HCT116 (cell line): ENCODE measurements around the gene GLRX.

ENCODE experiments used
- CEBPB ChIP-seq: IDR thresholded peaks from 2 replicates; pipeline ENCODE4 v1.6.1; 2012; ENCODE audit warnings: low read depth
- EGR1 ChIP-seq: IDR thresholded peaks from 2 replicates; pipeline ENCODE4 v1.6.1; 2012; ENCODE audit warnings: low read depth
- ELF1 ChIP-seq: IDR thresholded peaks from 2 replicates; pipeline ENCODE4 v1.6.1; 2012; ENCODE audit warnings: low read depth, borderline replicate concordance
- EZH2 ChIP-seq: fragments of 200-600 bp; sonication (generic); IDR thresholded peaks from 2 replicates; pipeline ENCODE4 v1.6.1; 2017; ENCODE audit warnings: antibody characterized with exemption, mixed run types
- EZH2phosphoT487 ChIP-seq: fragments of 200-600 bp; IDR thresholded peaks from 2 replicates; pipeline ENCODE4 v1.6.1; 2018; ENCODE audit warnings: antibody characterized with exemption, borderline replicate concordance
- JUND ChIP-seq: IDR thresholded peaks from 2 replicates; pipeline ENCODE4 v1.6.1; 2012
- POLR2A ChIP-seq: IDR thresholded peaks from 2 replicates; pipeline ENCODE4 v1.7.0; 2011; ENCODE audit warnings: borderline replicate concordance; ENCODE audit not compliant: insufficient read depth, insufficient read length; ENCODE audit errors: extremely low read depth
- POLR2AphosphoS5 ChIP-seq: IDR thresholded peaks from 2 replicates; pipeline ENCODE4 v1.6.1; 2011; ENCODE audit warnings: mild to moderate bottlenecking, low read depth, low read length, moderate library complexity
- RAD21 ChIP-seq: IDR thresholded peaks from 2 replicates; pipeline ENCODE4 v1.6.1; 2012; ENCODE audit warnings: low read depth, mild to moderate bottlenecking
- YY1 ChIP-seq: IDR thresholded peaks from 2 replicates; pipeline ENCODE4 v1.6.1; 2011; ENCODE audit warnings: low read length, low read depth, moderate library complexity, mild to moderate bottlenecking; ENCODE audit not compliant: insufficient replicate concordance; ENCODE audit errors: extremely low read depth
- ZFX ChIP-seq: fragments of 450-650 bp; IDR thresholded peaks from 2 replicates; pipeline ENCODE4 v1.6.1; 2017
- TF ChIP-seq, protein P1 (sequence below): IDR thresholded peaks from 2 replicates; pipeline ENCODE4 v1.6.1; 2012
- TF ChIP-seq, protein P2 (sequence below), 3 experiments: fragments of 200-600 bp in 1 of 3; sonication (generic) in 1 of 3; IDR thresholded peaks in 2 of 3; conservative IDR thresholded peaks in 1 of 3; 2 replicates each; pipeline ENCODE4 v1.5.1; 2012 to 2017; ENCODE audit warnings: low read depth in 2 of 3, low read length in 2 of 3, antibody characterized with exemption in 1 of 3, borderline replicate concordance in 1 of 3, control low read depth in 1 of 3, mild to moderate bottlenecking in 1 of 3, mixed read lengths in 1 of 3, mixed run types in 1 of 3, moderate library complexity in 1 of 3; ENCODE audit not compliant: insufficient read depth in 1 of 3
- TF ChIP-seq, protein P3 (sequence below): IDR thresholded peaks from 2 replicates; pipeline ENCODE4 v1.6.1; 2012; ENCODE audit warnings: low read depth

DNA sequence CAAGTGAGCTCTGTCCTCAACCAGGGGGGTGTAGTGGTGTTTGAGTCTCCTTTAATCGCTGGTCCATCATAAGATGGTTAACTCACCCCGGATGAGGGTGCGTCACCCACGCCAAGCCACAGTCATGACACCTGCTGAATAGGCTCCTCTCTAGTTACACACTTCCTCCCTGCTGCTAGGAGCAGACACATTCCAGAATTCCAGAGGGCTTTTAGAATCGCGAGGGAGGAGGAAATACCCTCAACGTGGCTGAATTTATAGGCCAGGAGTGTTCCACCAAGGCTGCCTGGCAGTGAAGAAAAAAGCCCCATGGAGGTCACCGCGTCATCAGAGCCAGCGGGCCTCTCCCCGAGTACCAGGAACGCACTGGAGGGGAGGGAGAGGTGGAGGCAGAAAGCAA, 5.1 kb downstream of the GLRX start:
- TF ChIP-seq, protein P1, sequence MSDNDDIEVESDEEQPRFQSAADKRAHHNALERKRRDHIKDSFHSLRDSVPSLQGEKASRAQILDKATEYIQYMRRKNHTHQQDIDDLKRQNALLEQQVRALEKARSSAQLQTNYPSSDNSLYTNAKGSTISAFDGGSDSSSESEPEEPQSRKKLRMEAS = no peak
- no peak for TF ChIP-seq ZFX
- TF ChIP-seq, protein P2, sequence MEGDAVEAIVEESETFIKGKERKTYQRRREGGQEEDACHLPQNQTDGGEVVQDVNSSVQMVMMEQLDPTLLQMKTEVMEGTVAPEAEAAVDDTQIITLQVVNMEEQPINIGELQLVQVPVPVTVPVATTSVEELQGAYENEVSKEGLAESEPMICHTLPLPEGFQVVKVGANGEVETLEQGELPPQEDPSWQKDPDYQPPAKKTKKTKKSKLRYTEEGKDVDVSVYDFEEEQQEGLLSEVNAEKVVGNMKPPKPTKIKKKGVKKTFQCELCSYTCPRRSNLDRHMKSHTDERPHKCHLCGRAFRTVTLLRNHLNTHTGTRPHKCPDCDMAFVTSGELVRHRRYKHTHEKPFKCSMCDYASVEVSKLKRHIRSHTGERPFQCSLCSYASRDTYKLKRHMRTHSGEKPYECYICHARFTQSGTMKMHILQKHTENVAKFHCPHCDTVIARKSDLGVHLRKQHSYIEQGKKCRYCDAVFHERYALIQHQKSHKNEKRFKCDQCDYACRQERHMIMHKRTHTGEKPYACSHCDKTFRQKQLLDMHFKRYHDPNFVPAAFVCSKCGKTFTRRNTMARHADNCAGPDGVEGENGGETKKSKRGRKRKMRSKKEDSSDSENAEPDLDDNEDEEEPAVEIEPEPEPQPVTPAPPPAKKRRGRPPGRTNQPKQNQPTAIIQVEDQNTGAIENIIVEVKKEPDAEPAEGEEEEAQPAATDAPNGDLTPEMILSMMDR (IDR thresholded peaks at IDR 0.05 in 2 of 3, conservative IDR thresholded peaks at IDR 0.05 in 1 of 3; ENCODE audit: borderline replicate concordance in 1 of 3, insufficient read depth in 1 of 3, low read depth in 2 of 3, low read length in 2 of 3) = no peak
- TF ChIP-seq CEBPB = no peak
- TF ChIP-seq RAD21 = no peak
- TF ChIP-seq, protein P3, sequence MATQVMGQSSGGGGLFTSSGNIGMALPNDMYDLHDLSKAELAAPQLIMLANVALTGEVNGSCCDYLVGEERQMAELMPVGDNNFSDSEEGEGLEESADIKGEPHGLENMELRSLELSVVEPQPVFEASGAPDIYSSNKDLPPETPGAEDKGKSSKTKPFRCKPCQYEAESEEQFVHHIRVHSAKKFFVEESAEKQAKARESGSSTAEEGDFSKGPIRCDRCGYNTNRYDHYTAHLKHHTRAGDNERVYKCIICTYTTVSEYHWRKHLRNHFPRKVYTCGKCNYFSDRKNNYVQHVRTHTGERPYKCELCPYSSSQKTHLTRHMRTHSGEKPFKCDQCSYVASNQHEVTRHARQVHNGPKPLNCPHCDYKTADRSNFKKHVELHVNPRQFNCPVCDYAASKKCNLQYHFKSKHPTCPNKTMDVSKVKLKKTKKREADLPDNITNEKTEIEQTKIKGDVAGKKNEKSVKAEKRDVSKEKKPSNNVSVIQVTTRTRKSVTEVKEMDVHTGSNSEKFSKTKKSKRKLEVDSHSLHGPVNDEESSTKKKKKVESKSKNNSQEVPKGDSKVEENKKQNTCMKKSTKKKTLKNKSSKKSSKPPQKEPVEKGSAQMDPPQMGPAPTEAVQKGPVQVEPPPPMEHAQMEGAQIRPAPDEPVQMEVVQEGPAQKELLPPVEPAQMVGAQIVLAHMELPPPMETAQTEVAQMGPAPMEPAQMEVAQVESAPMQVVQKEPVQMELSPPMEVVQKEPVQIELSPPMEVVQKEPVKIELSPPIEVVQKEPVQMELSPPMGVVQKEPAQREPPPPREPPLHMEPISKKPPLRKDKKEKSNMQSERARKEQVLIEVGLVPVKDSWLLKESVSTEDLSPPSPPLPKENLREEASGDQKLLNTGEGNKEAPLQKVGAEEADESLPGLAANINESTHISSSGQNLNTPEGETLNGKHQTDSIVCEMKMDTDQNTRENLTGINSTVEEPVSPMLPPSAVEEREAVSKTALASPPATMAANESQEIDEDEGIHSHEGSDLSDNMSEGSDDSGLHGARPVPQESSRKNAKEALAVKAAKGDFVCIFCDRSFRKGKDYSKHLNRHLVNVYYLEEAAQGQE = no peak
- TF ChIP-seq POLR2AphosphoS5 = no peak
- TF ChIP-seq EZH2 = no peak
- no peak for TF ChIP-seq POLR2A
- TF ChIP-seq ELF1 = no peak
- TF ChIP-seq EGR1 = no peak
- TF ChIP-seq YY1 = no peak
- TF ChIP-seq JUND = no peak
- no peak for TF ChIP-seq EZH2phosphoT487
